Activated CD8-positive, alpha-beta memory T cell treated with anti-CD3 and anti-CD28 coated beads for 1 hour (primary cell): ENCODE results near the gene TIMELESS.
"Not testable (repeated sequence)": the region's sequence is repeated elsewhere in the genome, so short reads cannot be mapped to it uniquely, and the experiment has no call there.

Source experiments
- DNase-seq, 2 donors: peaks; one replicate each; pipeline ENCODE4 v3.0.0-alpha.2; 2020; ENCODE audit warnings: low read depth in 1 of 2; ENCODE audit errors: extremely low read depth in 1 of 2

The TIMELESS gene

DNA sequence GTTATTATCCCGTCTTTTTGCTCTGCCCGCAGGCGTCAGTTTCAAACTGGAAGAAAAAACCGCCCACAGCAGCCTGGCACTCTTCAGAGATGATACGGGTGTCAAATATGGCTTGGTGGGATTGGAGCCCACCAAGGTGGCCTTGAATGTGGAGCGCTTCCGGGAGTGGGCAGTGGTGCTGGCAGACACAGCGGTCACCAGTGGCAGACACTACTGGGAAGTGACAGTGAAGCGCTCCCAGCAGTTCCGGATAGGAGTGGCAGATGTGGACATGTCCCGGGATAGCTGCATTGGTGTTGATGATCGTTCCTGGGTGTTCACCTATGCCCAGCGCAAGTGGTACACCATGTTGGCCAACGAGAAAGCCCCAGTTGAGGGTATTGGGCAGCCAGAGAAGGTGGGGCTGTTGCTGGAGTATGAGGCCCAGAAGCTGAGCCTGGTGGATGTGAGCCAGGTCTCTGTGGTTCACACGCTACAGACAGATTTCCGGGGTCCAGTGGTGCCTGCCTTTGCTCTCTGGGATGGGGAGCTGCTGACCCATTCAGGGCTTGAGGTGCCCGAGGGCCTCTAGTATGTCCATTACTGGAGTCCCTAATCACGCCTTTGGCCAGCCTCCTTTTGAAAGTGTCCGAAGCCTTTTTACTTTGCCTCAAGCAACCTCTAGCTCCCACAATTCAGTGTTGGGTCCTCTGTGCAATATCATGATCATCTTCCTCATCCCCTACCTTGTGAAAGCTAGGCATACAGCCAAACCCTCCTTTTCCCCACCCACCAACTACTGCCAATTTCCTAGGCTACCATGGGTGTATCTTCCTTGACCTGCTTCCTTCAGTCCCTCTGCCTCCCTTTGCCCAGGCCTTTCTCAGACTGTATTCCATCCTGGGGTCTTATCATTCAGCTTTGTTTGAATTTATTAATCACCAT is 20.0 kb upstream of the TIMELESS start:
- no peak for DNase-seq

DNA sequence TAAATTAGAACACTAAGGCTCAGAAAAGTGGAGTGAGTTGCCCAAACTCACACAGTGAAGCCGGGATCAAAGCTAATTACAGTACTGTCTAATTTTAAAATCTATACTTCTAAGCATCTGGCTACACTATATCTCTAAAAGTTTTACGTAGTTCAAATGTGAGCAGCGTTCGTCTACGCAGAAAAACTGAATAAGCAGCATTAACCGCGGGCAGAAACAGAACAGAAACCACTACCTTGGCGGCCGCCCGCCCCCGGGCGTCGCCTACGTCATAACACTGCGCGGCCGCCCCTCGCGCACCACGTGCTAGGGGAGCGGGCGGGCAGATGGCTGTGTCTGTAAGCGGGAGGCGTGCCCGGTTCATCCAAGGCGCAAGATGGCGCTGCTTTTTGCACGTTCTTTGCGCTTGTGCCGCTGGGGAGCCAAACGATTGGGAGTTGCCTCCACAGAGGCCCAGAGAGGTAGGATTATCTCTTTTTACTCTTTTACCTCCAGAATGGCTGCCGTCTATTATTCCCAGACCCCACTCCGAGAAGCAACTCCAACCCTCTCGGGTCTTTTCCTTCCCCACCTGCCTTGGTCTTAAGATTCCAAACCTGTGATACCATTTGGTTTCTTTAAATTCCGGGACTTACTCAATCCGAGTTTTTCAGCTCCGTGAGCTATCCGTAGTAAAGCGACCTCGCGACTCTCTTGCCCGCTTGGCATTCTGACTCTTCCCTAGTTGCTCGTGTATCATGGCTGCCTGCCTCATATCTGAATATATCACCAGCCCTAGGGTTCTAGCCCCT is 19.2 kb upstream of the TIMELESS start, which contains the start of gene SPRYD4:
TSS of gene SPRYD4 (plus strand) at position 363 of the 791 bp plus-strand sequence. CDS start at position 377, 14 bp downstream.
- peak; percentile 83 to 89 for DNase-seq

DNA sequence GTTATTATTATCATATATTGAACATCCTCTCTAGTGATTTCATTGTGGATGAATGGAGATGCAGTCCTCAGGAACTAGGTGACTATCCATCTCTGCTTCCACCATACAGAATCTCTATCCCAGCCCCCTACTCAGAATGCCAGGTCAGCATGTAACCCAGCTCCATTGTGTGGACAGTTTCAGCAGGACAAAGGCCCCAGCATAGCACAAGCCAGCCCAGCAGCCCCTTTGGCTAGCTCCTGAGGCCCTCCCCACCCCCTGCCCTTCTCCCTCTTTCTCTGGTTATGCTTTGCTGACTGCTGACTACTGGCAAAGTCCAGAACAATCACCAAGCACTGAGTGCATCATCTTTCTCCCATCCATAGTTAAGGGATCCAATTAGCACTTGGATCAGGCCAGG is 13.3 kb upstream of the TIMELESS start:
- no peak for DNase-seq

DNA sequence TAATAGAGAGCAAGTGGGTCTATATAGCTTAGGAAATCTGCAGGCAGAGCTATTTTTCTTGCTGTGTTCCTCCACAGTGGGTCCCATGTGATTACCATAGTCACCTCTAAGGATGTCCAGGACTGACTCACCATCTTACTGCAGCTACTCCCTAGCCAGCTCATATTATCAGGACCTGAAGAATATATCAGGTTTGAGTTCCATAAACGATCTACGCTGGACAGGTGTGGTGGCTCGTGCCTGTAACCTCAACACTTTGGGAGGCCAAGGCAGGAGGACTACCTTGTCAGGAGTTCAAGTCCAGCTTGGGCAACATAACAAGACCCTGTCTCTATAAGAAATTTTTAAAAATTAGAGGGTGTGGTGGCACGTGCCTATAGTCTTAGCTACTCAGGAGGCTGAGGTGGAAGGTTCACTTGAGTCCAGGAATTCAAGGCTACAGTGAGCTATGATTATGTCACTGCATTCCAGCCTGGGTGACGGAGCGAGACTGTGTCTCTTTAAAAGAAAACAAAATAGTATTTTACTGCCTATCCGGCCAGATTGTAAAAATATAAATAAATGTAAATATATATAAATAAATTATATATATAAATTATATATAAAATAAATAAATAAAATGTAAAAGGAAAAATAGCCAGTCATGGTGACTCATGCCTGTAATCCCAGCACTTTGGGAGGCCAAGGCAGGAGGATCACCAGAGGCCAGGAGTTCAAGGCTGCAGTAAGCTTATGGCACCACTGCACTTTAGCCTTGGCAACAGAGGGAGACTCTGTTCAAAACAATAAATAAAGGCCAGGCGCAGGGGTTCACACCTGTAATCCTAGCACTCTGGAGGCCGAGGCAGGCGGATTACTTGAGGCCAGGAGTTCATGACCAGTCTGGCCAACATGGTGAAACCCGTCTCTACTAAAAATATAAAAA is 12.3 kb upstream of the TIMELESS start:
- no peak for DNase-seq

DNA sequence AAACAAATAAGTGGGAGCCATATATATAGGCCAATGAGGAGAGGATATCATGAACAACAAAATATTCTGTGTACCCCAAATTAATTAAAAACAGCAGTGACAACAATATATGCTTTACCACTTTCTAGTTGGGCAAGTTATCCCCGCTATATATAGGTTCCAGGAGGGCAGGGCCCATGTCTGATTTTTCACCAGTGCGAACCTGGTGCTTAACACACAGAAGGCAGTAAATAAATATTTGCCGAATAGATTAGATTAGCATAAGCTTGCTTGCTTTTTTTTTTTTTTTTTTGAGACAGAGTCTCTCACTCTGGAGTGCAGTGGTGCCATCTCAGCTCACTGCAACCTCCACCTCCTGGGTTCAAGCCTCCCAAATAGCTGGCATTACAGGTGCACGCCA is 8.6 kb upstream of the TIMELESS start:
- DNase-seq: no peak

DNA sequence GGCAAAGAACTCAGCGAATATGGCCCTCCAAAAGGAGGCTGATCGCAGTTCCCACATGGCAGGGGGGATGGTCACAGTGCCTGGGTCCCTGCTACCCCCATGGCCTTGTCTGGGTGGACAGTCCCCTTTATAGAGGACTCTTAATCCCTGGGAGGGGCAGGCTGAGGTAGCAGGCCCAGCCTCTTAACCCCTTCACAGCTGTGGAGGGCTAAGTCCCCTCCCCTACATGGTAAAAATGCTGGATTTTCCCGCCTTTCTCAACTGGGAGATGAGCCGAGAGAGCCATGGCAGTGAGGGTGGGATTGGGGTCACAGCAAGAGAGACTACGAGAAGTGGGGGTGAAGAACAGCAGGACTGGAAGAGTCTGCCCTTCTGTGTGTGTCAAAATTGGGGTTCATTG is 5.3 kb upstream of the TIMELESS start, which contains the start of gene MIP:
TSS of gene MIP (minus strand) at position 101 of the 400 bp plus-strand sequence. CDS start at position 57, 44 bp downstream.
- DNase-seq: no peak

DNA sequence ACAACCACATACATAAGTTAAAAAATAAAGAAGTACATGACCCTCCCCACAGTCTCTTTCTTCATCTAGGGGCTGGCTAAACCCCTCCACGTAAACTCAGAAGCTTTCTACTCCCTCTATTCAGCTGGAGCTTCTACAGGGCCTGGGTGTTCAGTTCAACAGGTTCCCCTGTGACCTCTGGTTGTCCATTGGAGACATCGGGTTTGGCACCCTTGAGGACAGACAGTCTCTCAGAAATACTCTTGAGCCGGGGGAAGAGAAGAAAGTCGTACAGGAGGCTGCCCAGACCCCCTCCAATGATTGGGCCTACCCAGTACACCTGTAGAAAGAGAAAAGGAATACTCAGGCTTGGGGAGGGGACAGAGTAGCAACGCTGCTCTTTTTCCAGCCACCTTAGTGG is 1.9 kb upstream of the TIMELESS start:
- DNase-seq: no peak

DNA sequence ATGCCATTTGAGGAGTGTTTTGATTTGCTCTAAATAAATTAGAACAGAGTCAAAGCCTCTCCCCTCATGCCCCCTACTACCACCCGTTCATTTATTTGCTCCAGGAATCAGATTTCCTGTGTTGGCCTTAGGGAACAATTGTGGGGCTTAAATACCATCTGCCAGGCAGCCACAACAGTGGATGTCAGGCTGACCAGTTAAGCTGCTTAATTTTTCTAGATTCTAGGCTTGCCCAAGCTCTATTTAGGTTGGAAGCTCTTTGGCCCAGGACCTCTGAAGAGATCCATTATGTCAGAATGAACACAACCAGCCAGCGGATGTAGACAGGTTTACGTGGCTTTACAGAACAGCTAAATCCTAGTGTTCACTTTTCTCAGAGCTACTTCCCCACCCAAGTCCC is 1.0 kb upstream of the TIMELESS start:
- DNase-seq: no peak

DNA sequence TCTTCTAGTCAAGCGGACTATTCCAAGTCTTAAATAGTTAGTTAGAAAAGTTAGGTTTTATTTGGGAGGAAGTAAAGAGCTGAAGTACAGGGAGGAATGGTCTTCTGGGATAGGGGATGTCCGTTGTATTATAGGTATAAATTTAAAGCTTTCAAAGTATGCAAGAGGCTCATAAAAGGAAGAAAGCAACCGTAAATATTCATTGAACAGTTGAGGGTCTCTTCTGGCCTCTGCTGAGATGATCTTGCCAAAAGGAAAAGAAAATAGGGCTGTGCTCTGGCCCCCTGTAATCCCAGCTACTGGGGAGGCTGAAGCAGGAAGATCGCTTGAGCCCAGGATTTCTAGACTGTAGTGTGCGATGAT is 377 bp upstream of the TIMELESS start:
- no peak for DNase-seq

DNA sequence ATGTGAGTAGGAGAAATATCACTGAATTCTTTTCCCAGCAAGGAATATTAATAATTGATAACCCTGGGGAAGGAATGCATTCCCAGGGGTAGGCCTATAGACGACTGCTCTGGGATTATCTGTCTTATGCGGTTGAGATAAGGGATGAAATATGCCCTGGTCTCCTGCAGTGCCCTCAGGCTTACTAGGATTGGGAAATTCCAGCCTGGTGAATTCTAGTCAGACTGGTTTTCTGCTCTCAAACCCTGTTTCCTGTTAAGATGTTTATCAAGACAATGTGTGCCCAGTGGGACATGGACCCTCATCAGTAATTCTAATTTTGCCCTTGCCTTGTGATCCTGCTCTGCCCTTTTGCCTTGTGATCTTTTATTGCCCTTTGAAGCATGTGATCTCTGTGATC is 6.0 kb downstream of the TIMELESS start:
- not testable (repeated sequence) for DNase-seq

DNA sequence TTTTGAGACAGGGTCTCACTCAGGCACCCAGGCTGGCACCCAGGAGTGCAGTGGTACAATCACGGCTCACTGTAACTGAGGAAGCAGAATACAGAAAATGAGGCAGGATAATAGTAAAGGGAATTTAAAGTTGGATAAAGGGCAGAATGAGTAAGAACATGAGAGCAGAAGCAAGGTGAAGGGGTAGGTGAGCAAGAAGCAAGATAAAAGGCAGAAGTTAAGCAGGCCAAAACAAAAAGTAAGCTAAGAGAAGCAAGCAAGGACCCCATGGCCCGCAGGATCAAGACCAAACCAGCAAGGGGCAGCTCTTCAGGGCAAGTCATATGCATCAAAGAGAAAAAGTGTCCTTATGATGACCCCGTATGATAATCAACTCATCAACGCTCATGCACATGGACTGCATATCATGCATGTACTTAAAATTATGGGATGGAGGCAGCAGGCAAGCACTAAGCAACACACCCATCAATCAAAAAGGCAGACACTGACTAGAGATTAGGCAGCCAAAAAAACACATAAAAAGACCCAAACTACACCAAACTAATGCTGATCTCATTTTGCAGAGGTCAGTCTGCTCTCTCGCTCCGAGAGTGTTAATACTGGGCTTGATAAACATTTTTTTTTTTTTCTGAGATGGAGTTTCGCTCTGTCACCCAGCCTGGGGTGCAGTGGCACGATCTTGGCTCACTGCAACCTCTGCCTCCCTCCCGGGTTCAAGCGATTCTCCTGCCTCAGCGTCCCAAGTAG is 11.6 kb downstream of the TIMELESS start:
- DNase-seq: no peak

DNA sequence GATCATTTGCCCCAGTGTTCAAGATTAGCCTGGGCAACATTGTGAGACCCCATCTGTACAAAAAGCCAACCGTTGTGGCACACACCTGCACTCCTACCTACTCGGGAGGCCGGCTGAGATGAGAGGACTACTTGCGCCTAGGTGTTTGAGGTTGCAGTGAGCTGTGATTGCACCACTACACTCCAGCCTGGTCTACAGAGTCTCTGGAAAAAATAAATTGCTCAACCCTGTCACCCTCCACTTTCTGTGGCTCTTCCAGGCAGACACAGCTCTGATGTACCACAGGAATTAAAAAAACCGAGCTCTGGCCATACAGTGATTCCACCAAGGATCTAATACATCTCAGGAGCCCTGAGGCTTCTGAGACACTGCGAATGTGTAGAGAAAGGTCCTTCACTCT is 14.4 kb downstream of the TIMELESS start:
- no peak for DNase-seq

DNA sequence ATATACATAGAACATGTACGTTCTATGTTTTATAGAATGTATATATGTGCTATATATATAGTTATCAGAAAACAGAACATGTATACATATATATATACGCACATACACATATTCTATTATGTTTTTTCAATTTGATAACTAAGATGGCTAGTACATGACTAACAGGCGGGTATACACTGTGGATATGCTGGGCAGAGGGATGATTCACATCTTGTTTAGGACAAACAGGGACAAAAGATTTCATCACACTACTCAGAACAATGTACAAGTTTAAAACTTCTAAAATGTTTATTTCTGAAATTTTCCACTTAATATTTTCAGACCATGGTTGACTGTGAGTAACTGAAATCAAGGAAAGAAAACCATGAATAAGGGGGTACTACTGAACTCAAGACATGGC is 17.4 kb downstream of the TIMELESS start:
- DNase-seq: no peak

DNA sequence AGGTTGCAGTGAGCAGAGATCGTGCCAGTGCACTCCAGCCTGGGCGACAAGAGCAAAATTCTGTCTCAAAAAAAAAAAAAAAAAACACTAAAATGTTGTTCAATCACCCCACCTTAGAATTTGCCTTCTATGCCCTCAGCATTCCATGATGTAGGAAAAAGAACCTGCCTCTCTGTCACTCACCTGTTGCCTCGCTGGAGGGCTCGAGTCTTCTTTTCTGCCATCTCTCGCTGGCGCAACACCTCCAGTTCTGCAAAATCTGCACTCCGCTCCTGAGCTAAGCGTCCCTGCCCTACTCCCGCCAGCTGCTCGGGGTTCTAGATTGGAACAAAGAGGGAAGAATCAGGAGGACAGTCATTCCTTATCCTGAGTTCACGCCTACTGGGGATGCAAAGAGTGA is 17.9 kb downstream of the TIMELESS start:
- DNase-seq: no peak

DNA sequence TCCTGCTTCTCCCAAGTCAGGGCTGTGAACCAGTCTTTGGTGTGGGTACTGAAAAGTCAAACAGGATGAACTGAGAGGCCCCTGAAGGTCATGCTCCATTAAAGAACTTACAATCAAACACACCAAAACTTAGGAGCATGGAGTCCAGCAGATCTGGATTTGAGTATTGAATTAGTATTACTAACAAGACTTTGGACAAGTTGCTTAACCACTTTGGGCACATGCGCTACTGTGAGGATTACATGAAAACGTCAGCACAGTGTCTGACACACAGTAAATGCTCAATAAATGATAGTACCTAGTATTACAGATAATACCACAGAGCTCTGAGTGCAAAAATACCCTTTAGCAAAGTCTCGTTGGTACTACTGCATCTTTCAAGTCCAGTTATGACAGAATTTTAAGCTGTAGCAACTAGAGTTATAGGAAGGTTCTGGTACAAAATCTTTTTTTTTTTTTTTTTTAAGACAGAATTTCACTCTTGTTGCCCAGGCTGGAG is 23.2 kb downstream of the TIMELESS start:
- no peak for DNase-seq

DNA sequence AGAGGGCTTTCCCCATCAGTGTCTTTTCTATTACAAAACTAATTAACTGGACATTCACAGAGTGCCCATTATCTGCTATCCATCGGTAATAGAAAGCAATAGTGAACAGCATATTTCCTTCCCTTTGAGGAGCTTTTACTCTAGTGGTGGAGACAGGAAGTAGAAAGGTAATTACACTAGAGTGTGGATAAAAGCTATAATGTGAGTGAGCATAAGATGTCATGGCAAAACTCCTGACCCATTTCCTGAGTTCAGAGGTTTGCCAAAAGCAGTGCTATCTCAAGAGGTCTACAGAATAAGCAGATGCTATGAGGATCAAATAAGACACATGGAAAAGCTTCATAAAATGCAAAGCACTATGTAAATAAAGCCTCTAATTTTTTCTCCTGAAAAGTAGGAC is 24.0 kb downstream of the TIMELESS start:
- DNase-seq: no peak

DNA sequence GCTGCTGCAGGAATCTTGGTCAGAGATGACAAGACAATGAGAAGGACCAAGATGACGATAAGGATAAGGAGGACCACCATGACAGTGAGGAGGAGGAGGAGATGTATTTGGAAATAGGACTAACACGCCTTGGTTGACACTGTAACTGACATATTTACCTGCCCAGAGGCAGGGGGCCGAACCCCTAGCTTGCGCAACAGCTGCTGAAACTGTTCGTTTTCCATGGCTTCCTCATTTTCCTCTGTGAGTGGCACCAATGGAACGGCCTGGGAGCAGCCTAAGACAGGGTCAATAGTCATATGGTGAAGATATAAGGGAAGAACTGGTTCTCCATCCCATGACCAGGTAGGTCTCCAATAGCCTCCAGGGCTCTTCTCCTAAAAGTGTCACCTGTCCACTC is 28.8 kb downstream of the TIMELESS start:
- DNase-seq: no peak

DNA sequence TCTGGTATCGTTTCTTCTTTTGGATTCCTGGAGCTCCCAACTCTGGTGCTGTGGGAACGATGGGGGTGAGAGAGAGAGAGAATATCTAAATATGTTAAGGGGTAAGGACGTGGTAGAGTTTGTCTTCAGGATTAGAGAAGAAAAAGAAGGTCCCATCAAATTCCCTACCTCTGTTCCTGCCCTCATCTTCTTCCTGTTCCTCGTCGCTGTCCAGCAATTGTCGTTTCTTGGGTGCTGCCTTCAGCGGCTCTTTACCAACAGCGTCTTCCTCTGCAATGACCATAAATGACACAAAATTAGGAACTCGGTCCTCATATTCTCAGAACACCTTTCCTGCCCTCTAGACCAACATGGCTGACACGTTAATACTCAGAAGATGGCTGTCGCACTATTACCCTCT is 31.5 kb downstream of the TIMELESS start:
- DNase-seq: no peak

DNA sequence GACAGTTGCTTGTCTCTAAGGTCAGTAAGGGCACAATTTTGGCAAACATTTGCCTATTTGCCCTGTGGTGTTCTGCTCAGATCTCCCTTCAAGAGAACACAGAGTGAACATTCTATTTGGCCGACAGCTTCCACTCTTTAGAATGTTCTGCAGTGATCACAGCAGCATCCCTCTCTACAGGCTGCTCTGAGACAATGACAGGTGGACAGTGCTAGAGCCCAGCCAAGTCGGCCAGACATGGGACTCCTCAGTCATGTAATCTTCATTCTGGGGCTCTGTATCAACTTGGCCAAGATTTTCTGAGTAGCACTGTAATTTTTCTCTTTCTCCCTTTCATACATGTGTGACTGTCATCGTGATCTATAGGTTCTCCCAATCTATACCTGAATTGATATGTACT is 34.8 kb downstream of the TIMELESS start:
- DNase-seq: no peak

DNA sequence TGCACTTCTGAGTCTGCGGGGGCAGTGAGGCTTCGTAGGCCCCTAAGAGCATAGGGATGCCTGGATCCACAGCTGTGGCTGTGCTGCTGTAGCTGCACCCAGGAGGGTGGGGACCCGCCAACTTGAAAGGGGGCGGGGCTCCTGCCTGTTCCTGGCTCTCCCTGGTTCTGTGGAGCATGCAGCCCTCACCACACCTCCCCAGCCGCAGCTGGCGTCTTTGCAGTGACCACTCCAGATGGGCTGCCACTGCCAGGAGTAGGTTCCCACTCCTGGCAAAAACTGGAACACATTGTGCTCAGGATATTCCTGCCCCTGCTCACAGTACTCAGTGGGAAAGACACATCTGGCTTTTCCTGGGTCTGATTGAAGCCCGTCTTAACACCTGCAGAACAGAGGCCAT is 35.8 kb downstream of the TIMELESS start:
- DNase-seq: no peak
